ENCODE data around the gene C10orf62. TPM values are rescaled to one million over a fixed set of nuclear protein-coding genes. Genes with fewer than 3 reads are reported as not detected.

Gene C10orf62
- total and polyA plus RNA-seq, 9 of the 15 experiments (the other 6 are each of a cell fraction or from before 2014, with no cell fraction given), result not detected

- Histone ChIP-seq H3K79me2 (ENCODE audit: control insufficient read depth, insufficient read depth, low read length) (no peaks in the 10 kb centered on the region), H3K4me3 (no peak overlapping the region), H3K9ac (ENCODE audit: insufficient read depth in 1 of 2, low read depth in 2 of 2, low read length in 2 of 2) (0 out of 4 replicates have a peak overlapping the region, but pooled peaks of 1 of the 2 experiments have one; percentile 58)
- TF ChIP-seq HIVEP1 (CRISPR knock-in tag; IDR thresholded peaks at IDR 0.05) (no peak), RAD51 (IDR thresholded peaks at IDR 0.05; ENCODE audit: borderline replicate concordance, low read depth) (no peak), BMI1 (IDR thresholded peaks at IDR 0.05; ENCODE audit: low read length) (no peak), NEUROD1 (IDR thresholded peaks at IDR 0.05; ENCODE audit: borderline replicate concordance, low read depth, low read length, partially characterized antibody) (no peak), ZBTB34 (CRISPR knock-in tag; IDR thresholded peaks at IDR 0.05) (no peak), AFF4 (CRISPR knock-in tag; IDR thresholded peaks at IDR 0.05) (no peak), WHSC1 (IDR thresholded peaks at IDR 0.05; ENCODE audit: low read length) (no peak), ZNF174 (CRISPR knock-in tag; IDR thresholded peaks at IDR 0.05) (no peak), SNAPC5 (CRISPR knock-in tag; IDR thresholded peaks at IDR 0.05) (no peak), LARP7 (IDR thresholded peaks at IDR 0.05) (no peak), GATAD2A (IDR thresholded peaks at IDR 0.05) (no peak), MXI1 (IDR thresholded peaks at IDR 0.05; ENCODE audit: low read depth, low read length) (no peak), CBFA2T3 (IDR thresholded peaks at IDR 0.05) (no peak), ZNF23 (CRISPR knock-in tag; IDR thresholded peaks at IDR 0.05) (no peak)
Measured at GRCh38 chr10:97599272-97599619, 9.7 kb downstream of the C10orf62 start.

More at GRCh38 chr10:97599272-97599619, 9.7 kb downstream of the C10orf62 start:
- 85% methylated on average over 6 of the region's 6 CpGs for WGBS (ENCODE audit: insufficient coverage, low coverage, missing lambda C conversion rate)
- ATAC-seq (no peak), FAIRE-seq (no peak), DNase-seq (ENCODE audit: extremely low read depth in 1 of 4, low spot score in 3 of 4) (no peak)
- CTCF ChIA-PET (ENCODE audit: low intra/inter-chr PET ratio), result no interaction called here
- no peaks in the 10 kb centered on the region for H3K27me3 ChIP-seq (ENCODE audit: control insufficient read depth in 2 of 2, insufficient read depth in 2 of 2, low read length in 2 of 2)
- intact Hi-C loops (cut with micrococcal nuclease) (no loop called here), in situ Hi-C loops (cut with MboI) (no loop called here)
- no peaks in the 10 kb centered on the region for H4K20me1 ChIP-seq (replicated peaks; ENCODE audit: control insufficient read depth, insufficient read depth, low read length)
- H3K9me1 ChIP-seq (ENCODE audit: control insufficient read depth, insufficient read depth, low read length), result no peaks in the 10 kb centered on the region
- no peak overlapping the region for H2AFZ ChIP-seq (ENCODE audit: low read depth, low read length)
- H3K4me2 ChIP-seq (ENCODE audit: insufficient read depth, low read length), result no peak overlapping the region
- H3K27ac ChIP-seq (ENCODE audit: extremely low read depth, low read depth, low read length), result no peak overlapping the region
- H3K4me1 ChIP-seq (replicated peaks in 1 of 2; ENCODE audit: control insufficient read depth in 2 of 2, insufficient read depth in 2 of 2, low read length in 2 of 2), result peaks cover 21 to 23% of the 10 kb centered on the region in 2 experiments
- no peaks in the 10 kb centered on the region for H3K9me3 ChIP-seq (replicated peaks; ENCODE audit: control insufficient read depth, insufficient read depth, low read depth, low read length)
- no peaks in the 10 kb centered on the region for H3K36me3 ChIP-seq (ENCODE audit: control insufficient read depth, insufficient read depth, low read length)
- POLR2A ChIA-PET, result interaction anchor here (1.4 kb wide), 1 partner anchor 10 kb away, joined by 3 read pairs; no protein-coding TSS in a partner anchor
- no TSS peak for BruUV-seq (replicated peaks)

Measured in K562 (cell line).